ENCODE results near the gene INTS15.

The INTS15 gene

GRCh38 chr7:6590645-6591110 is 857 bp downstream of the INTS15 start:
- TF ChIP-seq, protein P1, sequence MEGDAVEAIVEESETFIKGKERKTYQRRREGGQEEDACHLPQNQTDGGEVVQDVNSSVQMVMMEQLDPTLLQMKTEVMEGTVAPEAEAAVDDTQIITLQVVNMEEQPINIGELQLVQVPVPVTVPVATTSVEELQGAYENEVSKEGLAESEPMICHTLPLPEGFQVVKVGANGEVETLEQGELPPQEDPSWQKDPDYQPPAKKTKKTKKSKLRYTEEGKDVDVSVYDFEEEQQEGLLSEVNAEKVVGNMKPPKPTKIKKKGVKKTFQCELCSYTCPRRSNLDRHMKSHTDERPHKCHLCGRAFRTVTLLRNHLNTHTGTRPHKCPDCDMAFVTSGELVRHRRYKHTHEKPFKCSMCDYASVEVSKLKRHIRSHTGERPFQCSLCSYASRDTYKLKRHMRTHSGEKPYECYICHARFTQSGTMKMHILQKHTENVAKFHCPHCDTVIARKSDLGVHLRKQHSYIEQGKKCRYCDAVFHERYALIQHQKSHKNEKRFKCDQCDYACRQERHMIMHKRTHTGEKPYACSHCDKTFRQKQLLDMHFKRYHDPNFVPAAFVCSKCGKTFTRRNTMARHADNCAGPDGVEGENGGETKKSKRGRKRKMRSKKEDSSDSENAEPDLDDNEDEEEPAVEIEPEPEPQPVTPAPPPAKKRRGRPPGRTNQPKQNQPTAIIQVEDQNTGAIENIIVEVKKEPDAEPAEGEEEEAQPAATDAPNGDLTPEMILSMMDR (conservative IDR thresholded peaks at IDR 0.05; ENCODE audit: low read depth, low read length), result no peak
- DNase-seq (ENCODE audit: low read depth), result no peak
- peak overlapping the region; percentile 78 for H3K4me3 ChIP-seq (ENCODE audit: low read length)

DNA sequence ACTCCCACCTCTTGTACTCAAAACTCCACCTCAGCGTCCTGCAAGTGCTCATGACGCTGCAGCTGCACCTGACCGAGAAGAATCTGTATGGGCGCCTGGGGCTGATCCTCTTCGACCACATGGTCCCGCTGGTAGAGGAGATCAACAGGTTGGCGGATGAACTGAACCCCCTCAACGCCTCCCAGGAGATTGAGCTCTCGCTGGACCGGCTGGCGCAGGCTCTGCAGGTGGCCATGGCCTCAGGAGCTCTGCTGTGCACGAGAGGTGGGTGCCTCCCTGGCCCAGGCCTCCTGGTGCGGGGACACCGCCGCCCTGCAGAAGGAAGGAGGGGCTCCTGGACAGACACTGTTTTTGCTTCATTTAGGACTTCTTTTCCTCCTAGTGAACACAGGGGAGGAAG is 10.3 kb downstream of the INTS15 start:
- H3K4me3 ChIP-seq (ENCODE audit: low read length), result no peak overlapping the region
- no peak for DNase-seq (ENCODE audit: low read depth)
- TF ChIP-seq, protein P1 (conservative IDR thresholded peaks at IDR 0.05; ENCODE audit: low read depth, low read length), result no peak

DNA sequence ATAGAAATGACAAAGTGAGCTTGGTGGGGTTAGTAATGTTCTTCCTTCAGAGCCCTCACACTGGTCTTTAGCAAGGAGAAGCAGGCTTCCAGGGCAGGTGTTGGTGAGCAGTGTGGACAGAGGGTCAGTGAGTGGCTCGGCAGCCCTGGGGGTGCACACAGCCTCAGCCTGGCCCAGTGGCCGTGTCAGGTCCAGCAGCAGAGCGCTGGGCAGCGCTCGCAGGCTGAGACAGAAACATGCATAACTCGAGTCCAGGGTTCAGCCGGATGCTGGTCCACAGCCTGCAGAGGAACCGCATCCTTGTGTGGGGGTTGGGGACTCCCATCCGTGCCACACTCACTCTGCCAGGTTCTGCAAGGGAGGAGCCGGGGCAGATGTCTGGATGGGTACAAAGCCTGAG is 14.6 kb downstream of the INTS15 start:
- H3K4me3 ChIP-seq (ENCODE audit: low read length), result no peak overlapping the region
- no peak for DNase-seq (ENCODE audit: low read depth)
- TF ChIP-seq, protein P1 (conservative IDR thresholded peaks at IDR 0.05; ENCODE audit: low read depth, low read length), result no peak

GRCh38 chr7:6606866-6607583 is 17.2 kb downstream of the INTS15 start:
- TF ChIP-seq, protein P1 (conservative IDR thresholded peaks at IDR 0.05; ENCODE audit: low read depth, low read length), result no peak
- H3K4me3 ChIP-seq (ENCODE audit: low read length), result no peak overlapping the region
- DNase-seq (ENCODE audit: low read depth), result no peak

- no peak overlapping the region for H3K4me3 ChIP-seq (ENCODE audit: low read length)
- no peak for DNase-seq (ENCODE audit: low read depth)
- TF ChIP-seq, protein P1 (conservative IDR thresholded peaks at IDR 0.05; ENCODE audit: low read depth, low read length), result no peak
Measured at GRCh38 chr7:6607651-6608051, 17.8 kb downstream of the INTS15 start.

DNA sequence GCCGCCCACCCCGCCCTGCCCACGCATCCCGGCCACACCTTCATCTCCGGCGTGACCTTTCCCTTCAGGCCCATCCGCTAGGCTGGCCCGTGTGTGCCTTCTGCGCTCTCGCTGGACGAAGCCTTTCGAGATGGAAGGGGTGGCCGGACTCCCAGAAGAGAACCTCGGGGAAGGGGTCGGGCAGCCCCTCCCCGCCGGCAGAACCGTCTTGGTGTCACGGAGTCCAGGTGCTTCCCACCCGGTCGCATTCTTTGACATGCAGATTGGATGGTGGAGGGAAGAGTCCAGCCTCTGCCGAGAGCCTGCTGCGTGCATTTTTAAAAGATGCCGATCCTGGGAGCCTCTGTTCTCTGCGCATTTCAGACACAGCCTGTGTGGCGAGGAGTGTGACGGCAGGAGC is 18.3 kb downstream of the INTS15 start:
- H3K4me3 ChIP-seq (ENCODE audit: low read length), result no peak overlapping the region
- no peak for DNase-seq (ENCODE audit: low read depth)
- TF ChIP-seq, protein P1 (conservative IDR thresholded peaks at IDR 0.05; ENCODE audit: low read depth, low read length), result no peak

DNA sequence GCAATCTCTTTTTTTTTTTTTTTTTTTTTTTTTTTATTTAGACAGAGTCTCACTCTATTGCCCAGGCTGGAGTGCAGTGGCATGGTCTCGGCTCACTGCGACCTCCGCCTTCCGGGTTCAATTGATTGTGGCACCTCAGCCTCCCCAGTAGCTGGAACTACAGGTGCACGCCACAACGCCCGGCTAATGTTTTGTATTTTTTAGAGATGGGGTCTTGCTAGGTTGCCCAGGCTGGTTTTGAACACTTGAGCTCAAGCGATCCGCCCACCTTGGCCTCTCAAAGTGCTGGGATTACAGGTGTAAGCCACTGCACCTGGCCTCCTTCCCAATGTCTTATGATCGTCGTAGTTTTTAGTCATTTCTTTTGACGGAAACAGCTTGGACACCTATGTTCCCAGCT is 19.0 kb downstream of the INTS15 start:
- H3K4me3 ChIP-seq (ENCODE audit: low read length), result no peak overlapping the region
- TF ChIP-seq, protein P1 (conservative IDR thresholded peaks at IDR 0.05; ENCODE audit: low read depth, low read length), result no peak
- no peak for DNase-seq (ENCODE audit: low read depth)

Data from retinal pigment epithelial cell (primary cell).